Body of pancreas (tissue), 4 donors: ENCODE measurements around the gene ZNF264. TPM values are rescaled to one million over a fixed set of nuclear protein-coding genes. Genes with fewer than 3 reads are reported as not detected.
A peak's percentile ranks its signal among the peaks of the same experiment; 100 is the strongest.
"Not testable (repeated sequence)": the region's sequence is repeated elsewhere in the genome, so short reads cannot be mapped to it uniquely, and the experiment has no call there.

ENCODE experiments used
- ATAC-seq: fragments of 150-250 bp; one replicate; pipeline ENCODE4 v1.9.1; 2016
- DNase-seq, 4 donors: peaks; one replicate each; pipeline ENCODE4 v3.0.0-alpha.2; 2019
- H3K27ac ChIP-seq, 4 donors: fragments of 200-600 bp; sonication (generic); 1 replicate in 3 of 4; 2 replicates in 1 of 4; pipeline versions ENCODE4 v1.5.1 to v1.6.1; 2016 to 2019; ENCODE audit warnings: mild to moderate bottlenecking in 1 of 4, mixed read lengths in 1 of 4, moderate library complexity in 1 of 4
- H3K27me3 ChIP-seq, 2 donors: fragments of 200-600 bp; sonication (generic); one replicate each; pipeline ENCODE4 v1.6.0; 2016; ENCODE audit warnings: mild to moderate bottlenecking in 1 of 2
- H3K36me3 ChIP-seq, 2 donors: fragments of 200-600 bp; sonication (generic); replicated peaks in 1 of 2; 2 replicates each; pipeline ENCODE4 v1.5.1; 2016; ENCODE audit warnings: low read depth in 2 of 2; ENCODE audit not compliant: insufficient read depth in 1 of 2
- H3K4me1 ChIP-seq: fragments of 200-600 bp; sonication (generic); one replicate; pipeline ENCODE4 v1.6.0; 2016
- H3K4me3 ChIP-seq, 2 donors: fragments of 200-600 bp; sonication (generic); 1 replicate in 1 of 2; 2 replicates in 1 of 2; pipeline ENCODE4 v1.5.1; 2016 to 2019
- H3K9me3 ChIP-seq, 3 donors: fragments of 200-600 bp; sonication (generic); 1 replicate in 2 of 3; 2 replicates in 1 of 3; pipeline ENCODE4 v1.5.1; 2016
- CTCF ChIP-seq, 7 experiments: fragments of 450-650 bp in 4 of 7; fragments of 200-600 bp in 3 of 7; sonication (generic) in 3 of 7; IDR thresholded peaks; one replicate each; pipeline ENCODE4 v1.5.1; 2016 to 2019; ENCODE audit warnings: antibody characterized with exemption in 7 of 7
- POLR2A ChIP-seq, 3 donors: fragments of 450-650 bp; IDR thresholded peaks; one replicate each; pipeline ENCODE4 v1.6.1; 2016; ENCODE audit warnings: antibody characterized with exemption in 3 of 3, mild to moderate bottlenecking in 2 of 3
- WGBS, 2 donors: methylation state at CpG; one replicate each; pipeline ENCODE4 v1.1.5; 2017; 5-methylcytosine and 5-hydroxymethylcytosine counted together
- intact Hi-C: fragments of 100-400 bp; cut with DNase I; formaldehyde crosslinking; loops from one replicate; pipeline ENCODE4 v1.15.1; 2023
- total RNA-seq, 2 donors: library from RNA; depleted of rRNA; stranded (reverse); fragments of >200 nt; gene quantifications; one replicate each; pipeline ENCODE4 v1.1.0, GENCODE V29; 2016

The ZNF264 gene
- total RNA-seq, 2 donors from 2014 or later, result 17.1 to 35.0 TPM

GRCh38 chr19:57192077-57192420 lies 749 bp downstream of the ZNF264 start:
- no peaks in the 10 kb centered on the region for H3K27me3 ChIP-seq
- 3 to 8% methylated on average over 8 to 9 of the region's 9 CpGs for WGBS, 2 donors
- H3K4me3 ChIP-seq, result peak overlapping the region; percentile 82 to 97
- H3K27ac ChIP-seq, result peak overlapping the region in 3 of 4 donors; percentile 77 to 93 (median 87)
- no peak for DNase-seq
- no peak for ATAC-seq
- peaks cover 21% of the 10 kb centered on the region for H3K4me1 ChIP-seq
- intact Hi-C loops, result no loop called here
- no peaks in the 10 kb centered on the region for H3K9me3 ChIP-seq
- peaks cover 12 to 14% of the 10 kb centered on the region in 2 donors for H3K36me3 ChIP-seq
- TF ChIP-seq CTCF (IDR thresholded peaks at IDR 0.05) (no peak), POLR2A (IDR thresholded peaks at IDR 0.05) (no peak)

- 71 to 85% methylated on average over 5 of the region's 5 CpGs for WGBS, 2 donors
- peaks cover 12 to 14% of the 10 kb centered on the region in 2 donors for H3K36me3 ChIP-seq
These were observed 1.7 kb downstream of the ZNF264 start for GRCh38 chr19:57192993-57193392.

GRCh38 chr19:57197874-57198273 lies 6.6 kb downstream of the ZNF264 start:
- H3K36me3 ChIP-seq, result peaks cover 12 to 14% of the 10 kb centered on the region in 2 donors
- DNase-seq, H3K4me3 ChIP-seq, H3K4me1 ChIP-seq, H3K9me3 ChIP-seq, intact Hi-C loops, H3K27me3 ChIP-seq, H3K27ac ChIP-seq, ATAC-seq: not testable (repeated sequence)
- 95 to 98% methylated on average over 6 of the region's 6 CpGs for WGBS, 2 donors

More at GRCh38 chr19:57192993-57193392, 1.7 kb downstream of the ZNF264 start:
- Histone ChIP-seq H3K4me3 (no peak overlapping the region), H3K27ac (no peak overlapping the region), H3K9me3 (no peaks in the 10 kb centered on the region), H3K4me1 (peaks cover 21% of the 10 kb centered on the region), H3K27me3 (no peaks in the 10 kb centered on the region)
- no peak for TF ChIP-seq POLR2A (IDR thresholded peaks at IDR 0.05)
- no peak for TF ChIP-seq CTCF (IDR thresholded peaks at IDR 0.05)
- ATAC-seq (no peak), DNase-seq (no peak)
- intact Hi-C loops, result no loop called here

DNA sequence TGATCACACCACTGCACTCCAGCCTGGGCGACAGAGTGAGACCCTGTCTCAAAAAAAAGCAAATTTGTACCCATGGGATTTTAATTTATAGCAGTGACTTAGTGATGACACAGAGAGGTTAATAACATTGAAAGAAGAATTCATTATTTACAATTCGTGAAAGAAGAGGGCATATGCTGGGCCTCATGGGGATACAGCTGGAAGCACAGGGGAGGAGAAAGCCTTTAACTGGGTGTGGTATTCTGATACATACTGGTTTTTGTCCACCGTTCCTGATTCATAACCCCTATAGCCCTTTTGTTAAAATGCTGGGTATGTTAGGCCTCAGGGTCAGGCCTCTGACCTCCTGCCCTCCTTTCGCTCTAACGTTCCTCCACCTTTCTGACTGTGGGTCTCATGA lies 10.9 kb downstream of the ZNF264 start:
- Histone ChIP-seq H3K4me3 (no peak overlapping the region), H3K27me3 (no peaks in the 10 kb centered on the region), H3K9me3 (peaks cover 0 to 10% (median 0%) of the 10 kb centered on the region in 3 donors), H3K4me1 (no peaks in the 10 kb centered on the region), H3K36me3 (peaks cover 0 to 9% of the 10 kb centered on the region in 2 donors), H3K27ac (no peak overlapping the region)
- no peak for TF ChIP-seq POLR2A (IDR thresholded peaks at IDR 0.05)
- TF ChIP-seq CTCF (IDR thresholded peaks at IDR 0.05), result no peak
- no peak for ATAC-seq
- no peak for DNase-seq
- intact Hi-C loops, result no loop called here
- WGBS, 2 donors, result 92 to 95% methylated on average over 5 of the region's 5 CpGs

DNA sequence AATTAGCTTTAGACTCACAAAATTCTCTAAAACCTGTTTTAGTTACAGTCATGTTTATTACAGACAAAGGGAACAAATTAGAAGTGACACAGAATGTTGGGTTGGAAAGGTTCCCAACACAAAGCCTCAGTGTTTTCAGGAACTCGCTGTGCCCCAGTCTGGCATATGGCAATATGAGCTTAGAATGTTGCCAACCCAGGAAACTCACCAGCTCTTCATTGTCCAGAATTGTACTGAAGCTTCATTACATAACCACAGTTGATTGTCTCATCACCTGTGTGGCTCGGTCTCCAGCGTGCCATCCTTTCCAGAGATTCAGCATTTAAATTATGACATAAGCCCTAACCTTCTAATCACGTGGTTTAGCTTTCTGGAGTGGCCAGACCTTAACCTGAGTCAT lies 19.1 kb downstream of the ZNF264 start:
- Histone ChIP-seq H3K27me3 (no peaks in the 10 kb centered on the region), H3K9me3 (peaks cover 0 to 34% (median 0%) of the 10 kb centered on the region in 3 donors), H3K4me1 (no peaks in the 10 kb centered on the region), H3K4me3 (no peak overlapping the region), H3K36me3 (peaks cover 22 to 30% of the 10 kb centered on the region in 2 donors), H3K27ac (no peak overlapping the region)
- no peak for ATAC-seq
- WGBS, 2 donors, result 79 to 97% methylated on average over 4 of the region's 4 CpGs
- intact Hi-C loops, result no loop called here
- no peak for DNase-seq
- TF ChIP-seq POLR2A (IDR thresholded peaks at IDR 0.05), result no peak
- TF ChIP-seq CTCF (IDR thresholded peaks at IDR 0.05), result no peak
